Mucosa of stomach (tissue), 1 donor: ENCODE measurements around the gene CCDC127.
"Not testable (repeated sequence)": the region's sequence is repeated elsewhere in the genome, so short reads cannot be mapped to it uniquely, and the experiment has no call there.

Source experiments
- H3K27me3 ChIP-seq: one replicate; pipeline ENCODE4 v1.7.0; 2013; ENCODE audit warnings: mild to moderate bottlenecking, low read length; ENCODE audit not compliant: control insufficient read depth, insufficient read depth
- H3K36me3 ChIP-seq: one replicate; pipeline ENCODE4 v1.7.0; 2013; ENCODE audit warnings: low read length; ENCODE audit not compliant: control insufficient read depth, insufficient read depth
- H3K4me1 ChIP-seq: one replicate; pipeline ENCODE4 v1.7.0; 2013; ENCODE audit warnings: mild to moderate bottlenecking, low read length; ENCODE audit not compliant: control insufficient read depth, insufficient read depth
- H3K4me3 ChIP-seq: one replicate; pipeline ENCODE4 v1.7.0; 2013; ENCODE audit warnings: low read length
- H3K9ac ChIP-seq: one replicate; pipeline ENCODE4 v1.7.0; 2013; ENCODE audit warnings: mild to moderate bottlenecking, low read length, moderate library complexity
- H3K9me3 ChIP-seq: one replicate; pipeline ENCODE4 v1.7.0; 2013; ENCODE audit warnings: mild to moderate bottlenecking, low read length, moderate library complexity; ENCODE audit not compliant: control insufficient read depth
- donor health status: Pancreatic carcinoma.

The CCDC127 gene

DNA sequence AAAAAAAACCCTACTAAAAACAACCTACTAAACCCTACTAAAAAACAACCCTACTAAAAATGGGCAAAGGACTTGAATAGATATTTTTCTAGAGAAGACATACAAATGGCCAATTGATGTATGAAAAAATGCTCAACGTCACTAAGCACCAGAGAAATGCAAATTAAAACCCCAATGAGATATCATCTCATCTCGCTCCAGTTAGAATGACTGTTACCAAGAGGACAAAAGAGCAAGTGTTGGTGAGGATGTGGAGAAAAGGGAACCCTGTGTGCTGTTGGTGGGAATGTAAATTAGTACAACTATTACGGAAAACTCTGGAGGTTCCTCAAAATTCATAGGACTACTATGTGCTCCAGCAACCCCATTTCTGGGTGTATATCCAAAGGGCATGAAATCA is 10.9 kb upstream of the CCDC127 start:
- H3K27me3 ChIP-seq, result no peaks in the 10 kb centered on the region
- no peaks in the 10 kb centered on the region for H3K9me3 ChIP-seq
- no peak overlapping the region for H3K9ac ChIP-seq
- peaks cover 7% of the 10 kb centered on the region for H3K36me3 ChIP-seq
- no peak overlapping the region for H3K4me3 ChIP-seq
- H3K4me1 ChIP-seq, result no peaks in the 10 kb centered on the region

DNA sequence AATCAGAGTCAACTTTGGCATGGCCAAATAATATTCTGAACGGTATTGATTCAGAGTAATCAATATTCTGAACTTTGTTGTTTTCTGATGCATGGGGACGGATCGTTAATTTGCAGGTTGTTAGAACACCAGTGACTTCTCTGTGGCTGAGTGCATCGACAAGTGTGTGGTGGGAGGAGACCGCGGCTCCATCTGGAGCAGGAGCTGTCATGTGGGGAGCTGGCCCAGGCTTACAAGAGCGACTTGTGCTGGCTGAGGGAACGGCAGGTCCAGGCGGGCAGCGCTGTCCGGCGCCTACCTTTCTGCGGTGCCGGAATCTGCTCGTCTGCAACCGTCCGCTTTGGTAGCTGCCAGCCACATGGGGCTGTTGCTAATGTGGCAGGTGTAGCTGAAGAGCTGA is 9.4 kb upstream of the CCDC127 start:
- H3K9ac ChIP-seq, H3K36me3 ChIP-seq, H3K4me3 ChIP-seq, H3K27me3 ChIP-seq, H3K4me1 ChIP-seq, H3K9me3 ChIP-seq: not testable (repeated sequence)

DNA sequence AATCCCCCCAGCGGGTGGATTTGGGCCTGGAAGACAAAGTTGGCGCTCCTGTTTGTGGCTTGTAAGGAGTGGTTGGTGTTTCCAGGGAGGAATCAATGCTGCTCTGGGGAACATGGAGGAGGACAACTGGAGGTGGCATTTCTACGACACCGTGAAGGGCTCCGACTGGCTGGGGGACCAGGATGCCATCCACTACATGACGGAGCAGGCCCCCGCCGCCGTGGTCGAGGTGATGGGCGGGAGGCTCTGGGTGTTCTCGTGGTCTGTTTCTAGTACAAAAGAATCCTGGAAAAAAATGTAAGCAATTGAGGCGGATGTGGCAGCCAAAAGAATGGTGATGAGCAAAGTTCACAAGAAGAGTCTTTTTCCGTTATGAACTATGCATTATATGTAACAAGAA is 7.4 kb upstream of the CCDC127 start:
- Histone ChIP-seq H3K27me3 (no peaks in the 10 kb centered on the region), H3K36me3 (peaks cover 7% of the 10 kb centered on the region), H3K9ac (no peak overlapping the region), H3K4me1 (no peaks in the 10 kb centered on the region), H3K9me3 (no peaks in the 10 kb centered on the region), H3K4me3 (no peak overlapping the region)

DNA sequence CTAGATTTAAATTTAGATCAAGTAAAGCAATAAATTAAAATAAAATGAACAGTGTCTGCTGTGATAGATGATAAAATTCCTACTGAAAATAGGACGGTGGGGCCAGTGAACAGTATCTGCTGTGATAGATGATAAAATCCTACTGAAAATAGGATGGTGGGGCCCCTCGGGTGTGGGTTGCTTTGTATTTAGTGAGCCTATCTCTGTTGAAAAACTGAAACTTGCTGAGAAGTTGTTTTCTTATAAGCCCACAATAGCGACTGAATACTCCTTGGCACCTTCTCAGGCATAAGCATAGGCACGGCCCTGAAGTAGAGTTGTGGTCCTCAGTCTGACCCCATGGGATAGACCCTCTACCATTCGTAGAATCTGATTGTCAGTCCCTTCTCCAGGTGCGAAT is 5.8 kb upstream of the CCDC127 start:
- H3K4me3 ChIP-seq, result no peak overlapping the region
- H3K9me3 ChIP-seq, result no peaks in the 10 kb centered on the region
- no peaks in the 10 kb centered on the region for H3K4me1 ChIP-seq
- no peaks in the 10 kb centered on the region for H3K27me3 ChIP-seq
- no peak overlapping the region for H3K9ac ChIP-seq
- H3K36me3 ChIP-seq, result peaks cover 7% of the 10 kb centered on the region

DNA sequence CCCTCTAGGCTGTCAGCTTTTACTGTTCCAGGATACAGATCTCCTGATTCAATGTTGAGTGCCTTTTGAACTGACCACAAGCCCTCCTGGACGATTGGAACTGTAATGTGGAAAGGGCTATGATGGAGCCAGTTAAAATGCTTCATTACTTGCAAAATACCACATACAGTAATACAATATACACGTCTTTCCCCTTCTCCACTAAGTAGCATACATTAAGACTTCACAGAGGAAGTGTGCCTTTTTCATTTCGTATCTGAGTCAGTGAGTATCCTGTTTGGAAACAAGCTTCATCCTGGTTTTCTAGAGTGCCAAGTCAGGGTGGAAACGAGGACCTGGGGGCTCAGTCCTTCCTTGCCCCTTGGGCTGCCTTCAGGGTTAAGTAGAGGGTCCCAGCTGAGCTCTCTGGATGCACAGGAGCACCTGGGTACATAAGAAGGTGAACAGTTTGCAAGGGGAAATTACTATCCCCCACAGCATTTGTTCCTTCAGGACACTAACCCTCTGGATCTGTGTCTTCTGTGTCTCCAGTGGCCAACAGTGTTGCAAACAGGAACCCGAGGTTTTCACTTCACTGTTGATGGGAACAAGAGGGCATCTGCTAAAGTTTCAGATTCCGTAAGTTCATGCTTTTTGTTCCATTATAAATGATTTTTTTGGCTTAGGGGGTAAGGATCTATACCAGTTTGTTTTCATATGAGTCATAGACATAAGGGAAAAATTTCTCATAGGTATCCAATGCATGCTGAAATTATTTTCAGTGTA is 5.2 kb upstream of the CCDC127 start:
- not testable (repeated sequence) for H3K4me1 ChIP-seq, H3K4me3 ChIP-seq

DNA sequence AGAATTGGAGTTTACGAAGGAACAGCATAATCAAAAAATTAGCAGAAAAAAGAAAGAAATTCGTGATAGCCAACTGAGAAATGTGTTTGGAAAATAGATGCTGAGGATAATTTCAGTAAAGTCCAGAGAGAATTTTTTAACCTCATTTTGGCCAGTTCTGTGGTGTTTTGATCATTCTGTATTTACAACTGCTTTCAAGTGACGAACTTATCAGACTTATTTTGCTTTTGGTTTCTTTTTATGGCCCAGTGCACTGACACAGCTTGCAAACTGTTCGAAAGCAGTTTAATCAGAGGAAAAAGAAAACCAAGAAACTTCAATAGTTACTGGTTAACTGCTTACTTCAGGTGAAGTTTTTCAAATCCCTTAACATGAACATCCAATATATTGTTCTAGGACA is 2.0 kb upstream of the CCDC127 start:
- Histone ChIP-seq H3K27me3 (no peaks in the 10 kb centered on the region), H3K4me1 (no peaks in the 10 kb centered on the region), H3K9ac (peak overlapping the region; percentile 88), H3K4me3 (no peak overlapping the region), H3K9me3 (no peaks in the 10 kb centered on the region), H3K36me3 (peaks cover 4% of the 10 kb centered on the region)

More for the DNA sequence above, 5.2 kb upstream of the CCDC127 start:
- H3K9ac ChIP-seq, H3K36me3 ChIP-seq, H3K27me3 ChIP-seq, H3K9me3 ChIP-seq: not testable (repeated sequence)

DNA sequence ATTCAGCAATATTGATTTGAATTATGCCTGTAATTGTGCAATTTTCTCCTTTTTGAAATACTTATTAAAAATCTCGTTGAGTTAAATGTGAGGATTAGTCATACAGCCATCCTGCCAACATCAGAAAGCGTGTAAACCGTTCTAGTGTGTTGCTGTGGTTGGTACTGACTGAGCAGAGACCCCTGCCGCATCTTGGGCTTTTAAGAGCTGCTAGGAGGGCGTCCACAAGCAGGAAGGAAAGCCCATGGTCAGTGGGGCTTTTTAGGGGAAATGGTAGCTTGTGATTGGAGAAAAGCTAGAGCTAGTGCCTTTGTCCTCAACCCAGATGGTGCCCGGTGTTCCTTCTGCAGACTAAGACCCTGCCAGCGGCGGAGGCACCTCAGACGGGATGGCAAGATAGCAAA is 1.5 kb upstream of the CCDC127 start:
- Histone ChIP-seq H3K36me3 (no peaks in the 10 kb centered on the region), H3K4me3 (no peak overlapping the region), H3K4me1 (no peaks in the 10 kb centered on the region), H3K9me3 (no peaks in the 10 kb centered on the region), H3K9ac (peak overlapping the region; percentile 88), H3K27me3 (no peaks in the 10 kb centered on the region)

DNA sequence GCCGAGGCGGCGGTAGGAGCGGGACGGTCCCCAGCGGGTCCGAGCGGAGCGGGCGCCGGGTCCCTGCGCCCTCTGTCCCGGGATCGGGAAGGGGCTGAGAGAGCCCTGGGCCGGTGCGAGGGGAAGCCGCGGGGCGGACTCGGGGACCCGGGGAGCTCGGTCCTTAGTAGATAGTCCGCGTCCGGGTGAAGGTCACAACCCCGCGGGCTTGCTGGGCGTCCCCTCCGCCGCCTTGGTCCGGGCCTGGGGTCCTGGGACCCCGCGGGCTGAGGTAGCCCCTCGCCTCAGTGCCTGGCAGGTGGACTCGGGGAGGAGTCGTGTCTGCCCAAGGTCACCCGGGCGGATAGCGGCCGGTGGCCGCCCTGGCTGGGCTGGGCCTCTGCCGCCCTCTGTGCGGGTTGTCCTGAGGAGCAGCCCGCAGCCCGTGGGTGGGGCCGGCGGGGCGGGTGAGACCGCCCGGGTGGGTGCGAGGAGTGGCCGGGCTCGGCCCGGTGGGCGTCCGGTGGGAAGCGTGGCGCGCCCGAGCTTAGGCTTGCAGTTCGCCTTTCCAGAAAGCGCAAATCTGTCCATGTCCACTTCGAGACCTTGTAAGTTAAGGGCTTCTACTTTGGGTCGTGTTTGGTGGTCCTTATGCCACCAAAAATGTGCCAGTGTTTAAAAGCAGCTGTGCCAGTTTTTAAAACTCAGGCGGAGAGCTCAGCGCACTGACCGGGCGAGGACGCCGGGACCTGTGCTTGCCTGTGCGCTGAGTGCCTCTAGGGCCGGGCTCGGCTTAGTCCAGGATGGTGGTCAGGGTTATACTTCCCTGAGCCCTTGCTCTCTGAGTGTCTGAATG is 721 bp upstream of the CCDC127 start:
- Histone ChIP-seq H3K4me1 (no peaks in the 10 kb centered on the region), H3K9ac (peak overlapping the region; percentile 88), H3K4me3 (peak overlapping the region; percentile 62), H3K27me3 (no peaks in the 10 kb centered on the region), H3K9me3 (no peaks in the 10 kb centered on the region), H3K36me3 (no peaks in the 10 kb centered on the region)

DNA sequence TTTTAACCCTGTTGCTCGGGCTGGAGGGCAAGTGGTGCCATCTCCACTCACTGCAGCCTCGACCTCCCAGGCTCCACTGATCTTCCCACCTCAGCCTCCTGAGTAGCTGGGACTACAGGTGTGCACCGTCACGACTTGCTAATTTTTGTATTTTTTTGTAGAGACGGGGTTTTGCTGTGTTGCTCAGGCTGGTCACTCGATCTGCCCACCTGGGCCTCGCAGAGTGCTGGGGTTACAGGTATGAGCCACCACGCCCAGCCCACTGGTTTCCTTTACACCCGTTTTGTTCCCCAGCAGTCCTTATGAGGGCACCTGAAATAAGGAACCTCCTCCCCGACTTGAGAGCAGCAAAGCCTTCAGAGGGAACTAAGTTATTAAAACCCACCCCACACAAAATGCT is 1.9 kb downstream of the CCDC127 start:
- H3K9ac ChIP-seq, H3K36me3 ChIP-seq, H3K4me1 ChIP-seq, H3K9me3 ChIP-seq, H3K4me3 ChIP-seq, H3K27me3 ChIP-seq: not testable (repeated sequence)

DNA sequence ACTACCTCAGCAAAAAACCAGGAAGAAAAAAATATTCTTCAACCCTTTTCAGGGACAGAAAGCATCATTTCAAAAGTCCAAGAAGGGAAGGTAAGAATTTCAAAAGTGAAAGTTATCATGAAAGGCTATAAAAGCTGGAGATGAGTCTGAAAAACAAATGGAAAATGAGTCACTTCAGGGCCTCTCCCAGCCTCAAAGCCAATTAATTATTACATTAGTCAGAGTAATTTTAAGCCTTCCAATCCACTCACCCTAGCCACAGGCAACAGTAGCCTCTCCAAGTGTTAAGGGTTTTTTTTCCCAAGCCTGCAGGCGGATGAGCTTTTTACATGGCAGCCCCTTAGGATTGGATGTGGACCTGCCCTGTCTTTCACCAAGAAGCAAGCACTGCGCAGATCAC is 2.7 kb downstream of the CCDC127 start:
- not testable (repeated sequence) for H3K9ac ChIP-seq, H3K4me3 ChIP-seq, H3K36me3 ChIP-seq, H3K9me3 ChIP-seq, H3K4me1 ChIP-seq, H3K27me3 ChIP-seq

DNA sequence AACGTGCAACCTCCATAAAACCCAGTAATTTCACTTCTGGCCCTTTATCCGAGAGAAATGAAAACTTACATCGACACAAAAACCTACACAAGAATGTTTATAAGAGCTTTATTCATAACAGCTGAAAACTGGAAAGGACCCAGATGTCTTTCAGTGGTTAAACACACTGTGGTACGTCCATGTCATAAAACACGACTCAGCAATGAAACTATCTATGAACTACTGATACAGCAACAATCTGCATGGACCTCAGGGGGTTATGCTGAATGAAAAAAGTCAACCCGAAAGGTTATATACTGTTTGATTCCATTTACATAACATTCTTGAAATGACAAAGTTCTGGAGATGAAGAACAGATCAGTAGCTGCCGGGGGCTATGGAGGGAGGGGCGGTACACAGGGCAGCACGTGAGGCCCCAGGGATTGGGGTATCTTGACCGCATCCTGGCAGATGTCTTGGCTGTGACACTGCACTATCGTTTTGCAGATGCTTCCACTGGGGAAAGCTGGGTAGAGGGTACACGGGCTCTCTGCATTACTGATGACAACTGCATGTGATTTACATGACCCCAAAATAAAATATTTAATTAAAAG is 4.1 kb downstream of the CCDC127 start:
- H3K9ac ChIP-seq, result no peak overlapping the region
- no peaks in the 10 kb centered on the region for H3K4me1 ChIP-seq
- H3K4me3 ChIP-seq, result no peak overlapping the region
- H3K36me3 ChIP-seq, result no peaks in the 10 kb centered on the region
- H3K27me3 ChIP-seq, result no peaks in the 10 kb centered on the region
- no peaks in the 10 kb centered on the region for H3K9me3 ChIP-seq

DNA sequence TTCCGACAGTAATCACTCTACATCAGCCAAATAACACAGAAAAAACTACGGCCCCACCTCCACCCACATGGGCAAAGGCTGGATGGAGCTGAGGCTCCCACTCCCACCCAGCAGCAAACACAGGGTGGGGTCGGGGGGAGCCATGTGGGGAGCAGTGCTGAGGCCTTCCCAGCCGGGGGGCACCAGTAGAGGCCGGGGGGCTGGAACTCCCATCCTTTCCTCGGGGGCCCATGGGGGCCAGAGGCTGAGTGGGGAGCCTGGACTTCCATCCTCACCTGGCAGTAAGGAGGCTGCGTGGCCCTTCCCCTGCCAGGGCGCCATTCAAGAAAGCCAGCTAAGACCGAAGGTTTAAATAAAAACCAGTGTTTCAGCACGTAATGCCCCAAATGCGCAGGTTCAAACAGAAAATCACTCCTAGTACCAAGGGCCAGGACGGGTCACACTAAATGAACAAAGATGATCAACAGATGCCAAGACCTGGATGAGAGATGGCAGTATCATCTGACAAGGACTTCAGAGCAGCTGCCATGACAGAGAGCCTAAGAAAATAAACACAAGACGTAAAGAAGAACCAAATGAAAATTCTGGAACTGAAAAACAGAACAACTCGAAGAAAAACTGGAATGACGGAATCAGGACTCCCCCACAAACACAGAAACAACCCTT is 9.4 kb downstream of the CCDC127 start:
- H3K4me3 ChIP-seq, result no peak overlapping the region
- no peak overlapping the region for H3K9ac ChIP-seq
- H3K4me1 ChIP-seq, result no peaks in the 10 kb centered on the region
- no peaks in the 10 kb centered on the region for H3K9me3 ChIP-seq
- no peaks in the 10 kb centered on the region for H3K36me3 ChIP-seq
- H3K27me3 ChIP-seq, result no peaks in the 10 kb centered on the region
